ENCODE results near the gene SRP72.

DNA sequence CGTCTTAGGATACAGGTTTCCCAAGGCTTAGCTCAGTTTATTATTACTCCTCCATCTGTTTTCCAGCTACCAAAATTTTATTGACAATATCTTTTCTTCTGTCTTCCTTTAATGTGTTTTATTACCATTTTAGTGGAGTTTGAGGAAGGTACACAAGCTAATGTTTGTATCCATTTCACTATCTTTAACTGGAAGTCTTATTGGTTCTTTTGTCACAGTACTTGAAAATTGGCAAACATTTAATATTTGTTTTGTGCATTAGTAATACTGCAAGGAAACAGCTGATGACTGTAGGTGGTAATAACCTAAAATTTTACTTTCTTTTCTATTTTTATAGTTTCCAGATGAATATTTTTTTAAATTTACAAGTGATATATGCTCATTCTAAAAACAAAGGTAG lies 28.8 kb downstream of the SRP72 start:
- TF ChIP-seq, protein P1, sequence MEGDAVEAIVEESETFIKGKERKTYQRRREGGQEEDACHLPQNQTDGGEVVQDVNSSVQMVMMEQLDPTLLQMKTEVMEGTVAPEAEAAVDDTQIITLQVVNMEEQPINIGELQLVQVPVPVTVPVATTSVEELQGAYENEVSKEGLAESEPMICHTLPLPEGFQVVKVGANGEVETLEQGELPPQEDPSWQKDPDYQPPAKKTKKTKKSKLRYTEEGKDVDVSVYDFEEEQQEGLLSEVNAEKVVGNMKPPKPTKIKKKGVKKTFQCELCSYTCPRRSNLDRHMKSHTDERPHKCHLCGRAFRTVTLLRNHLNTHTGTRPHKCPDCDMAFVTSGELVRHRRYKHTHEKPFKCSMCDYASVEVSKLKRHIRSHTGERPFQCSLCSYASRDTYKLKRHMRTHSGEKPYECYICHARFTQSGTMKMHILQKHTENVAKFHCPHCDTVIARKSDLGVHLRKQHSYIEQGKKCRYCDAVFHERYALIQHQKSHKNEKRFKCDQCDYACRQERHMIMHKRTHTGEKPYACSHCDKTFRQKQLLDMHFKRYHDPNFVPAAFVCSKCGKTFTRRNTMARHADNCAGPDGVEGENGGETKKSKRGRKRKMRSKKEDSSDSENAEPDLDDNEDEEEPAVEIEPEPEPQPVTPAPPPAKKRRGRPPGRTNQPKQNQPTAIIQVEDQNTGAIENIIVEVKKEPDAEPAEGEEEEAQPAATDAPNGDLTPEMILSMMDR (IDR thresholded peaks at IDR 0.05; ENCODE audit: low read depth, low read length): no peak
- TF ChIP-seq POLR2A (IDR thresholded peaks at IDR 0.05; ENCODE audit: extremely low read depth, insufficient read length) (no peak), MYC (IDR thresholded peaks at IDR 0.05; ENCODE audit: low read depth, low read length) (no peak)
- TF ChIP-seq, protein P2, sequence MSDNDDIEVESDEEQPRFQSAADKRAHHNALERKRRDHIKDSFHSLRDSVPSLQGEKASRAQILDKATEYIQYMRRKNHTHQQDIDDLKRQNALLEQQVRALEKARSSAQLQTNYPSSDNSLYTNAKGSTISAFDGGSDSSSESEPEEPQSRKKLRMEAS (IDR thresholded peaks at IDR 0.05; ENCODE audit: low read depth, low read length): no peak
